COLO668 (cell line): ENCODE measurements around the gene C1orf116.
A peak's percentile ranks its signal among the peaks of the same experiment; 100 is the strongest.

ENCODE experiments used
- DNase-seq: peaks from one replicate; lab custom pipeline; 2025; ENCODE audit not compliant: unreplicated experiment; lab: John Stamatoyannopoulos, UW

The C1orf116 gene

GRCh38 chr1:207032528-207033017, at the start of gene C1orf116:
Gene C1orf116 (minus strand): TSS chr1:207032756. CDS start chr1:207027598, 5,158 bp downstream.
- peak; percentile 84 for DNase-seq

GRCh38 chr1:207081806-207082205, 49.2 kb upstream of the C1orf116 start:
- no peak for DNase-seq

GRCh38 chr1:207081088-207081487, 48.5 kb upstream of the C1orf116 start:
- no peak for DNase-seq

GRCh38 chr1:207079706-207080241, 47.2 kb upstream of the C1orf116 start:
- no peak for DNase-seq

- no peak for DNase-seq
Observed at GRCh38 chr1:207078578-207079132, 46.1 kb upstream of the C1orf116 start.

GRCh38 chr1:207077470-207078377, 45.2 kb upstream of the C1orf116 start:
- DNase-seq, result peak; percentile 72

GRCh38 chr1:207077012-207077411, 44.5 kb upstream of the C1orf116 start:
- no peak for DNase-seq

- no peak for DNase-seq
Observed at GRCh38 chr1:207076181-207076955, 43.8 kb upstream of the C1orf116 start.

GRCh38 chr1:207073906-207074820, 41.6 kb upstream of the C1orf116 start:
- DNase-seq, result no peak

GRCh38 chr1:207072233-207072632, 39.7 kb upstream of the C1orf116 start:
- DNase-seq, result no peak

GRCh38 chr1:207071426-207071825, 38.9 kb upstream of the C1orf116 start:
- no peak for DNase-seq

GRCh38 chr1:207070811-207071210, 38.3 kb upstream of the C1orf116 start:
- DNase-seq, result no peak

GRCh38 chr1:207069858-207070506, 37.4 kb upstream of the C1orf116 start:
- DNase-seq, result no peak

GRCh38 chr1:207069061-207069460, 36.5 kb upstream of the C1orf116 start:
- DNase-seq, result no peak

- DNase-seq, result no peak
Observed at GRCh38 chr1:207067665-207068064, 35.1 kb upstream of the C1orf116 start.

- no peak for DNase-seq
Observed at GRCh38 chr1:207067185-207067584, 34.6 kb upstream of the C1orf116 start.

GRCh38 chr1:207064561-207064960, 32.0 kb upstream of the C1orf116 start:
- DNase-seq, result no peak

- DNase-seq, result no peak
Observed at GRCh38 chr1:207063014-207063413, 30.5 kb upstream of the C1orf116 start.

GRCh38 chr1:207062058-207062457, 29.5 kb upstream of the C1orf116 start:
- DNase-seq, result no peak

GRCh38 chr1:207060596-207060995, 28.0 kb upstream of the C1orf116 start:
- no peak for DNase-seq
